Upper lobe of left lung (tissue), 6 donors: Measurements from ENCODE around the gene GRIK4. TPM values are rescaled to one million over a fixed set of nuclear protein-coding genes. Genes with fewer than 3 reads are reported as not detected.

Experiments
- ATAC-seq, 2 donors: fragments of 200-7000 bp; cut with Tn5 transposase; one replicate each; pipeline ENCODE4 v1.9.1; 2022; ENCODE audit warnings: mild to moderate bottlenecking in 2 of 2, moderate library complexity in 2 of 2; ENCODE audit not compliant: low FRiP score in 2 of 2
- DNase-seq, 2 donors: peaks; one replicate each; pipeline ENCODE4 v3.0.0-alpha.2; 2019 to 2020
- H3K27ac ChIP-seq, 4 donors: fragments of 200-600 bp; sonication (generic); one replicate each; pipeline ENCODE4 v1.5.1; 2016 to 2019
- H3K27me3 ChIP-seq, 4 donors: fragments of 200-600 bp; sonication (generic); one replicate each; pipeline ENCODE4 v1.5.1; 2017 to 2019
- H3K36me3 ChIP-seq, 4 donors: fragments of 200-600 bp; sonication (generic); one replicate each; pipeline ENCODE4 v1.5.1; 2016 to 2019
- H3K4me1 ChIP-seq, 4 donors: fragments of 200-600 bp; sonication (generic); one replicate each; pipeline ENCODE4 v1.5.1; 2018 to 2019
- H3K4me3 ChIP-seq, 4 donors: fragments of 200-600 bp; sonication (generic); one replicate each; pipeline ENCODE4 v1.5.1; 2017 to 2019; ENCODE audit warnings: mild to moderate bottlenecking in 2 of 4, moderate library complexity in 1 of 4
- H3K9me3 ChIP-seq, 4 donors: fragments of 200-600 bp; sonication (generic); one replicate each; pipeline ENCODE4 v1.5.1; 2018 to 2019
- CTCF ChIP-seq, 6 experiments: fragments of 450-650 bp in 4 of 6; fragments of 200-600 bp in 2 of 6; sonication (generic) in 2 of 6; IDR thresholded peaks; one replicate each; pipeline ENCODE4 v1.5.1; 2016 to 2019; ENCODE audit warnings: antibody characterized with exemption in 6 of 6
- EP300 ChIP-seq, 4 donors: sonication (generic); formaldehyde crosslinking; IDR thresholded peaks; one replicate each; pipeline ENCODE4 v1.5.1; 2017; ENCODE audit warnings: antibody characterized with exemption in 4 of 4, control low read depth in 2 of 4
- POLR2A ChIP-seq, 4 donors: fragments of 450-650 bp; IDR thresholded peaks; one replicate each; pipeline ENCODE4 v1.5.1; 2016 to 2017; ENCODE audit warnings: antibody characterized with exemption in 4 of 4, mild to moderate bottlenecking in 2 of 4
- POLR2AphosphoS5 ChIP-seq, 2 donors: sonication (generic); formaldehyde crosslinking; IDR thresholded peaks; one replicate each; pipeline ENCODE4 v1.5.1; 2017; ENCODE audit warnings: antibody characterized with exemption in 2 of 2
- WGBS, 2 donors: methylation state at CpG; one replicate each; pipeline ENCODE4 v1.1.5; 2017 to 2018; 5-methylcytosine and 5-hydroxymethylcytosine counted together
- total RNA-seq, 6 donors: library from RNA; depleted of rRNA in 4 of 6; stranded (reverse); fragments of >200 nt in 4 of 6; gene quantifications; one replicate each; pipeline versions ENCODE4 v1.1.0 to v1.2.1, GENCODE V29; 2016 to 2021
- donor health status: DM: no; HTN: no; CAD: no; lungs with moderate emphysema.
- donor health status: DM: no; HTN: yes; CAD: no; lungs with severe emphysema.

Gene GRIK4
- total RNA-seq, 6 donors from 2014 or later = 0.30 to 8.4 (median 0.78) TPM

DNA sequence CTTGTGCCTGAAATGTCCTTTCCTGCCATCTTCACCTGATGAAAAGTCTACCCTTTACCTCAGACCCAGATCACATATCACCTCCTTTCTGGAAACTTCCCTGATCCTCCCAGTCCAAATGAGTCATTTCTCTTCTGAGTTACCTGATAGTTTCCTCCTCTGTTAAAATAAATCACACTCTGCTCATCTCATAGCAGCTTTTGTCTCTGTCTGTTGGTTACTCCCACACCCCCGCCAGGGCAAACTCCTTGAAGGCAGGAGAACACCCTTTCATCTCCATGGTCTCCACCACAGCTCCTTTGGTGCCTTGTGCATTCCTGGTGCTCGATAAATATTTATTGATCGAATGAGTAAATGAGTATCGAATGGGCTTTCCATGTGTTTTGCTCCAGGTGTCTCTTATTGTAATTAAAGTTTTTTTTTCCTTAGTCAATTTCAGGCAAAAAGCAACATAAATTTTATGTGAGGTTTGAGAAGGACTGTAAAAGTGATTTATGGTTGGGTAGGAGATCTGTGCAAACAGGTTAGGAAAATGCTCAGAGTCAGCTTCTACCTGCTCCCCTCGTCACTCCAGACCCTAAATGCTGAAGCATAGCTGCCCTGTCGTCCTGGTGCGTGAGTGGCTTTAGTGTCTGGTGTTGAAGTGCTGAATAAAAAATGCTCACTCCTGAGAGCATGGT is 178.2 kb downstream of the GRIK4 start:
- Histone ChIP-seq H3K36me3 (no peaks in the 10 kb centered on the region), H3K27me3 (no peaks in the 10 kb centered on the region), H3K4me3 (no peak overlapping the region), H3K9me3 (no peaks in the 10 kb centered on the region), H3K4me1 (no peaks in the 10 kb centered on the region), H3K27ac (no peak overlapping the region)
- ATAC-seq (no peak), DNase-seq (no peak)
- WGBS, 2 donors = 87 to 91% methylated on average over 7 of the region's 7 CpGs
- TF ChIP-seq EP300 (IDR thresholded peaks at IDR 0.05) = no peak
- TF ChIP-seq POLR2AphosphoS5 (IDR thresholded peaks at IDR 0.05) = no peak
- no peak for TF ChIP-seq CTCF (IDR thresholded peaks at IDR 0.05)
- no peak for TF ChIP-seq POLR2A (IDR thresholded peaks at IDR 0.05)

GRCh38 chr11:120690406-120690805 is 178.9 kb downstream of the GRIK4 start:
- no peaks in the 10 kb centered on the region for H3K9me3 ChIP-seq
- 93 to 94% methylated on average over 5 of the region's 5 CpGs for WGBS, 2 donors
- no peak overlapping the region for H3K27ac ChIP-seq
- no peak for TF ChIP-seq POLR2AphosphoS5 (IDR thresholded peaks at IDR 0.05)
- no peak for TF ChIP-seq CTCF (IDR thresholded peaks at IDR 0.05)
- TF ChIP-seq POLR2A (IDR thresholded peaks at IDR 0.05) = no peak
- no peak for TF ChIP-seq EP300 (IDR thresholded peaks at IDR 0.05)
- H3K27me3 ChIP-seq = no peaks in the 10 kb centered on the region
- ATAC-seq = no peak
- H3K4me3 ChIP-seq = no peak overlapping the region
- no peak for DNase-seq
- H3K4me1 ChIP-seq = no peaks in the 10 kb centered on the region
- no peaks in the 10 kb centered on the region for H3K36me3 ChIP-seq

- ATAC-seq (no peak), DNase-seq (no peak)
- Histone ChIP-seq H3K27ac (no peak overlapping the region), H3K36me3 (no peaks in the 10 kb centered on the region), H3K27me3 (no peaks in the 10 kb centered on the region), H3K9me3 (no peaks in the 10 kb centered on the region), H3K4me1 (no peaks in the 10 kb centered on the region), H3K4me3 (no peak overlapping the region)
- 31 to 33% methylated on average over 3 to 4 of the region's 4 CpGs for WGBS, 2 donors
- TF ChIP-seq POLR2A (IDR thresholded peaks at IDR 0.05) (no peak), EP300 (IDR thresholded peaks at IDR 0.05) (no peak), CTCF (IDR thresholded peaks at IDR 0.05) (no peak), POLR2AphosphoS5 (IDR thresholded peaks at IDR 0.05) (no peak)
These were observed 183.2 kb downstream of the GRIK4 start for GRCh38 chr11:120694726-120695125.

DNA sequence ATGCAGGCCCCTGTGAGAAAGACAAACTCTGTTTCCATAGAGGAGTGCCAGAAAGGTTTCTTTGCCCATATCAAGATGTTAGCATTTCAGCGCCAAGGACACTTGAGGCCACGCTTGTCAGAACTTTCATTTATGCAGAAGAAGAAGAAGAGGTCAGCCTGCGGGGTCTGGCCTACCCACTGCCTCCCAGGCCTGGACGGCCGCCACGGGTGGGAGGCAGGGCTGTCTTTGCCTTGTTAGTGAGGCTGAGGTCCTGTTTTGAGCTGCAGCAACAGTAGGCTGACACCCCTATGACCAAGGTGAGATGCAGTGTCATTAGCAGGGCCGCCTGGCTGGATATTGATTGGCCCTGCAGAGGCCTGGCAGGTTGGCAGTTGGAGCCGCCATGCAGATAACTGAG is 183.9 kb downstream of the GRIK4 start:
- no peaks in the 10 kb centered on the region for H3K9me3 ChIP-seq
- H3K36me3 ChIP-seq = no peaks in the 10 kb centered on the region
- H3K4me3 ChIP-seq = no peak overlapping the region
- DNase-seq (peak in 1 of 2 donors; percentile 59), ATAC-seq (no peak)
- H3K27me3 ChIP-seq = no peaks in the 10 kb centered on the region
- no peak overlapping the region for H3K27ac ChIP-seq
- 79 to 93% methylated on average over 8 of the region's 8 CpGs for WGBS, 2 donors
- no peaks in the 10 kb centered on the region for H3K4me1 ChIP-seq
- TF ChIP-seq POLR2A (IDR thresholded peaks at IDR 0.05) = no peak

- 98 to 99% methylated on average over 5 of the region's 5 CpGs for WGBS, 2 donors
- no peak for ATAC-seq
- H3K27me3 ChIP-seq = no peaks in the 10 kb centered on the region
- no peak overlapping the region for H3K4me3 ChIP-seq
- H3K27ac ChIP-seq = no peak overlapping the region
- no peak for DNase-seq
- H3K4me1 ChIP-seq = no peaks in the 10 kb centered on the region
- TF ChIP-seq POLR2AphosphoS5 (IDR thresholded peaks at IDR 0.05) = no peak
- no peaks in the 10 kb centered on the region for H3K36me3 ChIP-seq
- no peaks in the 10 kb centered on the region for H3K9me3 ChIP-seq
These were observed 184.4 kb downstream of the GRIK4 start for GRCh38 chr11:120695939-120696338.

- WGBS, 2 donors = 73 to 81% methylated on average over 11 of the region's 11 CpGs
- TF ChIP-seq EP300 (IDR thresholded peaks at IDR 0.05) (no peak), POLR2A (IDR thresholded peaks at IDR 0.05) (no peak)
- H3K4me1 ChIP-seq = no peaks in the 10 kb centered on the region
- no peaks in the 10 kb centered on the region for H3K36me3 ChIP-seq
- H3K9me3 ChIP-seq = no peaks in the 10 kb centered on the region
- H3K27ac ChIP-seq = no peak overlapping the region
- no peak overlapping the region for H3K4me3 ChIP-seq
- ATAC-seq (peak in 1 of 2 donors; percentile 3), DNase-seq (no peak)
- H3K27me3 ChIP-seq = no peaks in the 10 kb centered on the region
These were observed 185.2 kb downstream of the GRIK4 start for GRCh38 chr11:120696597-120697218.
